ENCODE results near the gene PRR20A. TPM values are rescaled to one million over a fixed set of nuclear protein-coding genes. Genes with fewer than 3 reads are reported as not detected.

Gene PRR20A
- total RNA-seq, result not detected

GRCh38 chr13:57140235-57140968, at the start of gene PRR20A:
PRR20A (plus strand) TSS chr13:57140918; CDS start chr13:57141305, 387 bp downstream.

GRCh38 chr13:57147188-57147587, 6.5 kb downstream of the PRR20A start, which contains the start of gene PRR20B:
PRR20B (plus strand) TSS chr13:57147488; CDS start chr13:57147875, 387 bp downstream.

GRCh38 chr13:57153761-57154160, 13.0 kb downstream of the PRR20A start, which contains the start of gene PRR20C:
PRR20C (plus strand) TSS chr13:57154061; CDS start chr13:57154448, 387 bp downstream.

DNA sequence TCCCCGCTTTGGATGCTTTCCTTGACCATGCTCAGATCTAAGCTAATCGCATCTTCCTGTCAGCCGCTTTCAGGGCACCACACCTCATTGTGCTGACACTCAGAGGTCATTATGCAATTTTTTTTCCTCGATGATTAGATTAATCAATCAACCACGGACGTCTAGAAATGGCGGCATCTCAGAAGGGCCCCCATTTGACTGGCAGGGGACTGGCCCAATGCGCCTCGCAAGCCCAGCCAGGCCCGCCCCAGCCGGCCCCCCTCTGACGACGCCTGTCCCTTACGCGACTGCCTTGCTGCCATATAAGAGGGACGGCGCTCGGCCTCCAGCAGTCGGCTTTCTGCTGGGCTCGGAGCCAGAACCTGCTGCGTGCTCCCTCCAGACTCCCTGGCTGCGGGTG, 19.6 kb downstream of the PRR20A start, which contains the start of gene PRR20D:
PRR20D (plus strand) TSS at position 301 of the 400 bp plus-strand sequence. CDS start 387 bp downstream, outside the sequence.

DNA sequence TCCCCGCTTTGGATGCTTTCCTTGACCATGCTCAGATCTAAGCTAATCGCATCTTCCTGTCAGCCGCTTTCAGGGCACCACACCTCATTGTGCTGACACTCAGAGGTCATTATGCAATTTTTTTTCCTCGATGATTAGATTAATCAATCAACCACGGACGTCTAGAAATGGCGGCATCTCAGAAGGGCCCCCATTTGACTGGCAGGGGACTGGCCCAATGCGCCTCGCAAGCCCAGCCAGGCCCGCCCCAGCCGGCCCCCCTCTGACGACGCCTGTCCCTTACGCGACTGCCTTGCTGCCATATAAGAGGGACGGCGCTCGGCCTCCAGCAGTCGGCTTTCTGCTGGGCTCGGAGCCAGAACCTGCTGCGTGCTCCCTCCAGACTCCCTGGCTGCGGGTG, 26.2 kb downstream of the PRR20A start, which contains the start of gene PRR20E:
PRR20E (plus strand) TSS at position 301 of the 400 bp plus-strand sequence. CDS start 387 bp downstream, outside the sequence.

Small RNA genes lying within 50 kb of the gene (small RNA-seq; reads per million reads assigned to genes)
- gene PRR20FP (ENCODE audit: low replicate concordance), result not detected

Other genes with a start within 250 kb of the PRR20A start
- not detected for gene PRR20B, start 6.6 kb downstream of the PRR20A start, total RNA-seq
- not detected for gene PRR20C, start 13.1 kb downstream of the PRR20A start, total RNA-seq
- gene PRR20D, start 19.7 kb downstream of the PRR20A start, total RNA-seq, result not detected
- gene PRR20E, start 26.3 kb downstream of the PRR20A start, total RNA-seq, result not detected